HG03175 (cell line): ENCODE results near the gene CFAP68.
A peak's percentile ranks its signal among the peaks of the same experiment; 100 is the strongest.
"Not testable (repeated sequence)": the region's sequence is repeated elsewhere in the genome, so short reads cannot be mapped to it uniquely, and the experiment has no call there.

ENCODE experiments used
- ATAC-seq: cut with Tn5 transposase; IDR thresholded peaks from one replicate; pipeline ENCODE4 v1.9.1; 2021; ENCODE audit warnings: mild to moderate bottlenecking, moderate library complexity; ENCODE audit not compliant: unreplicated experiment

The CFAP68 gene

DNA sequence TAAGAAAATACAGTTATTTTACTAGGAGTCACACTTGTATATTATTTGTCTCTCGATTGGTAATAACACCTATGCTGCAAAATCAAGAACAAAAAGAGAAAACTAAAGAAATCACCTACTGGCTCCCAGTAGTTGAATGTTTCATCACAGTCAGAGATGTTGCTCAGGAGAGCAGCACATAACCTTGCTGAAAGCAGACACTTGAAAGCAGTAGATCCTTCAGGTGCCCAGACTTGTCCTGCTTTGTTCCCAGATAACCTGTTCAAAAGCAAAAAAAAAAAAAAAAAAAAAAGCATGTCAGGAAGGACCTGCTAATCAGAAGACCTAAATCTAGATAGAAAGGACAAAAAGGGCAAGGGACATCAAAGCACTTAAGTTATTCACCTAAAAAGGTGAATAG lies 9.2 kb upstream of the CFAP68 start:
- ATAC-seq: no peak

DNA sequence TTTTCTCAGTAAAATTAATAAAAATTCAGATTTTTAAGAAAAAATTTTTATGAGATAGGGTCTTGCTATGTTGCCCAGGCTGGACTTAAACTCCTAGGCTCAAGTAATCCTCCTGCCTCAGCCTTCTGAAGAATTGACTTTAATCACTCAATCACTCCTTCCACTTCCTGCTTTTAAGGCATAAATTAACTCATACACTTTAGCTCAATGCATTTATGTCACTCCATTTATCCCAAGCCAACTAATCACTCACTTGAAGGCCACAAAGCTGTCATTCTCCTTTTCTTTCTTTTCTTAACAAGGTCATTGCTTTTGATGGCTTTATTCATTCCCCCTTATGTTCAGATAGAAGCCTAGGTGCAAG lies 8.8 kb upstream of the CFAP68 start:
- ATAC-seq: peak; percentile 11

DNA sequence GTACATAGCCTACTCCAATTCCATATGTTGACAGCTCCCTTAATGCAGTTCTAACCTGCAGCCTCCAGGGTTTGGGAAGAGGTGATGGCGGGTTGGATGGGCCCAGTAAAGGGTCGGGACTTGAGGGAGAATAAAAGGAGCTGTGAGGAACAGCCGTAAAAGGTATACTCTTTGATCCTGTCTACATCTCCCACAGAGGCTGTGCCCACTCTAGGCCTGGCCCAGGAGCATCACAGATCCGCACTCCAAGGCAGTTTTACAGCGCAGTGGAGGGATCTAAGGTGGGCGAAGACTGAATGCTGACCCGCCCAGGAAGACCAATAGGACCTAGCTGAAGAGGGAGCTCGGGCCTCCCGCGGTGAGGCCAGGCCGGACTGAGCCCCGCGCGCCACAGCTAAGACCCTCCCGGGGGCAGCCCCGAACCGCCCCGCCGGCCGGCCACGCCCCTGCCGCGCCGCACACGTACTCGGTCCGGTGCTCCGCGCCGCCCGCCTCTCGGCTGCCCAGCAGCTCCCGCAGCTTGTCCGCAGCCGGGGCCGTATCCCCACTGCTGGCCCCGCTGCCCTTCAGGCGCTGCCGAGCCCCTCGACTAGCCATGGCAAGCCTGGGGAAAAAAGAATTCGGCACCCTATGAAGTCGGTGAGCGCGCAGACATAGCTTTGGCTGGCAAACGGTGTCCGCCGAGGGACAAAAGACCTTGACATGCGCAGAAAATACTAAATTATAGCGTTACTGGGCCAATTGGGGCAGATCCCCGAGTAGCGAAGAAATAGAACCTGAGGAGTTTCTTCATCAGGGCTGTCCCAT lies 8.3 kb upstream of the CFAP68 start, which contains the start of gene ALG9:
Gene ALG9, minus strand, starts transcription at position 696 of the 807 bp plus-strand sequence. Its CDS starts 99 bp downstream, at position 597.
- ATAC-seq: peak; percentile 88

DNA sequence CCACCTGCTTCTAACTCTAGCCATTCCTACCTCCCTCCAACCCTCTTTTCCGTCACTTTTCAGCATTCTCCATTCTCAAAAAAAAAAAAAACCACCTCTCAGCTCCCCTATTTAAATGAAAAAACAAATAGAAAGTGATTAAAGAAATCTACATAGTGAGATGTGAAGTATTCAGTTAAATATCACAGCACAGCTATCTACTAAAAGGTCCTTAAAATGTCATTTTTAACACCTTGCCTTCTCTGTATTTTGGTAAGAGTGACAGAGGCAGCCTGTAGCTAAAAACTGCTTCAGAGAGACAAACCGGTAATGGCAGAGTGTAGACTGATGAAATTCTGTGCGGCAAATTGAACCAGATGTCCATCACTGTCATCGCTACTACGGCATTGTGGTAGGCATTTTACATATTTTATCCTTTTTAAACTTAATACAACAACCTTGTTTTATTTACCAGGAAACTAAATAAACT lies 7.6 kb upstream of the CFAP68 start:
- no peak for ATAC-seq

DNA sequence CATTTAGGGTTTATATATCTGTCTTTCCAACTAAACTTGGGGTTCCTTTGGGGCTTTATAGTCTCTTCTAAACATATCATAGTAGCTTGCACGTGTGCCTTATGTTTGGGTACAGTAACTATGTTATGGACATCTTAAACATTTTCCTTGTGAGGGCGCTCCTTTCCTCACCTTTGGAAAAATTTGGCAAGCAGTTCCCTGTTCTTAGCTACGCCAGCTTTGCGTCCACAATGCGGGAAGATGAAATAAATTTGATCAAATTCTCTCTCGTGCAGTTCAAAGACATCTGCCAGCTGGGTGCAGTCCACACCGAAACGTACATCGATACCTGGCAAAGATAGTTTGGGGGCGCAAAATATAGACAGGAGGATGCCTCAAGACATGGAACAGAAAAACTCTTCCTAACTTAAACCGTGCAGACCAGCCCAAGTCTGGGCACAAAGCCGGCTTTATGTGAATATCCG lies 924 bp upstream of the CFAP68 start:
- peak; percentile 2 for ATAC-seq

DNA sequence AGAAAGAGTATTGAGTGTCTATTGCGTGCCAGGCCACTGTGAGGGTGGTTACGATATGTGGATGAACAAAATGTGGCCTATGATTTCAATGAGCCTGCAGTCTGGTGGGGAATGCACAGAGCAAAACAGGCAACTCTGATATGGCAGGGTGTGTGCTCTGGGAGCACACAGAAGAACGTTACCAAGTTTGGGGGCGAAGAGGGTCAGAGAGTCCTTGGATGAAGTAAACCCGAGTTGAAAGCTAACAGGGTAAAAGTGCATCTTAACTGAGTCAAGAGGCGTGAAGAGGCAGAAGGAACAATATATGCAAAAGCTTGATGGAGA lies 258 bp downstream of the CFAP68 start:
- peak; percentile 4 for ATAC-seq

DNA sequence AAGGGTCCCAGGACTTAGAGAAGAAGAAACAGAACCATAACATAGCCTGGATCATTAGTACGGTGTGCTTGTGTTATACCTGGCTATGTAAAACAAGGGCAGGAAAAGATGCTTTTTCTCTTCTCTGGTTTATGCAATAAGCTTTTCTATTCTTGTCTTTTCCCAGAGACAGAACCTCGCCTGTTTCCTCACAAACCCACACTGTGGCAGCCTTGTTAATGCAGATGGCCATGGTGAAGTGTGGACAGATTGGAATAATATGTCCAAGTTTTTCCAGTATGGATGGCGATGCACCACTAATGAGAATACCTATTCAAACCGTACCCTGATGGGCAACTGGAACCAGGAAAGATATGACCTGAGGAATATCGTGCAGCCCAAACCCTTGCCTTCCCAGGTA lies 2.9 kb downstream of the CFAP68 start:
- no peak for ATAC-seq

DNA sequence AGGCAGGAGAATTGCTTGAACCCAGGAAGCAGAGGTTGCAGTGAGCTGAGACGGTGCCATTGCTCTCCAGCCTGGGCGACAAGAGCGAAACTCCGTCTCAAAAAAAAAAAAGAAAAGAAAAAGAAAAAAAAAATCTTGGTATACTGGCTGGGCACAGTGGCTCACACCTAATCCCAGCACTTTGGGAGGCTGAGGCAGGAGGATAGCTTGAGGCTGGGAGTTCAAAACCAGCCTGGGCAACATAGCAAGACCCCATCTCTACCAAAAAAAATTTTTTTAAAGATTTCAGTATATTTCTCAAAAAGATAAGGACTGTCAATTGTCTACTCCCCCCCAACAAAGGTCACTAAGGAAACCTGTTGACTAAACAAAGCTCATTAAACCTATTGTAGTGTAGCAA lies 5.7 kb downstream of the CFAP68 start:
- ATAC-seq: not testable (repeated sequence)

DNA sequence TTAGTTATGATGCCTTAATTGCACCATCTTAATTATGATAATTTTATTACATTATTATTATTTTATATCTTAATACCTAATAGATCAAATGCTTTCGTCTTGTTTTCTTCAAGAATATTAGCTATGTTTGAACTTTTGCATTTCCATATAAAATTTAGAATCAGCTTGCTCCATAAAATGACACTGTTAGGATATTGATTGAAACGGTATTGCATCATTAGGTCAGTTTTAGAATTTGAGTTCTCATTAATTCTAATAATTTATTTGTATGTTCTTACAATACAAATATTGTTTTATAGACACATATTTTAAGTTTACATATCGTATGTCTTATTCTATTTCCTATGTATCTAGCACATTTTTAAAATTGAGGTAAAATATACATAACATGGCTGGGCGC lies 6.7 kb downstream of the CFAP68 start:
- no peak for ATAC-seq

DNA sequence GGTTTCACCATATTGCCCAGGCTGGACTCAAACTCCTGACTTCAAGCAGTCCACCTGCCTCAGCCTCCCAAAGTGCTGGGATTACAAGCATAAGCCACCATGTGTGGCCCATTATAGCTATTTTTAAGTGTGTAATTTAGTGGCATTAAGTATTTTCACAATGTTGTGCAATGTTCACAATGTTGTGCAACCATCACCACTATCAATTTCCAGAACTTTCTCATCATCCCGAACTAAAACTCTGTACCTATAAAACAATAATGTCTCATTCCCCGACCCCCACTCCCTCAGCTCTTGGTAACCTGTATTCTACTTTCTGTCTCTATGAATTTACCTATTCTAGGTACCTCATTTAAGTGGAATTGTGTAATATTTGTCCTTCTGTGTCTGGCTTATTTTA lies 7.5 kb downstream of the CFAP68 start:
- ATAC-seq: no peak

DNA sequence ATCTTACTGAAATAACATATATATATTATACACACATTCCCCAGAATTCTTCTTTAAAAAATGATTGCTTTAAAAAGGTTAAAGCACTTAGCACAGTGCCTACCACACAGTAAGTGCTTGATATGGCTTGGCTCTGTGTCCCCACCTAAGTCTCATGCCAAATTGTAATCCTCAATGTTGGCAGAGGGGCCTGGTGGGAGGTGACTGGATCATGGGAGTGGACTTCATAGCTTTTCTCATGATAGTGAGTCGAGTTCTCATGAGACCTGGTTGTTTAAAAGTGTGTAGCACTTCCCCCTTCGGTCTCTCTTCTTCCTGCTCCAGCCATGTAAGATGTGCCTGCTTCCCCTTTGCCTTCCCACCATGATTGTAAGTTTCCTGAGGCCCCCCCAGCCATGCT lies 26.1 kb downstream of the CFAP68 start:
- ATAC-seq: no peak

DNA sequence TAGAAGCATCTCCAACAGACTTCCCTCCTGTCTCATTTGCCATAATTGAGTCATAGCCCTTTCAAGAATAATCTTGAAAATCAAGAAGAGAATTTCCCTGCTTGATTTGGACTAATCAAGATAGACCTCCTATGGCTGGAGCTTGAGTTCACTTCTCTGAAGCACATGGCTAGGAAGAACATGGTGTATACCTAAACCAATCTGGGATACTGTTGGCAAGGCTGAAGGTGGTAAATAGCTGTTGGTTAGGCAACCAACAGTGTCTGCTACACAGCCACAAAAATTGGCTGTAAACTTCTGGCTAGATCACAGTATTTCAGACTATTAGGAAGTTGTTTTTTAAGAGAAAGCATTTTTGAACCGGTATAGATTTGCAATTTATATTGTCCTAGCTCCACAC lies 27.3 kb downstream of the CFAP68 start:
- ATAC-seq: no peak

DNA sequence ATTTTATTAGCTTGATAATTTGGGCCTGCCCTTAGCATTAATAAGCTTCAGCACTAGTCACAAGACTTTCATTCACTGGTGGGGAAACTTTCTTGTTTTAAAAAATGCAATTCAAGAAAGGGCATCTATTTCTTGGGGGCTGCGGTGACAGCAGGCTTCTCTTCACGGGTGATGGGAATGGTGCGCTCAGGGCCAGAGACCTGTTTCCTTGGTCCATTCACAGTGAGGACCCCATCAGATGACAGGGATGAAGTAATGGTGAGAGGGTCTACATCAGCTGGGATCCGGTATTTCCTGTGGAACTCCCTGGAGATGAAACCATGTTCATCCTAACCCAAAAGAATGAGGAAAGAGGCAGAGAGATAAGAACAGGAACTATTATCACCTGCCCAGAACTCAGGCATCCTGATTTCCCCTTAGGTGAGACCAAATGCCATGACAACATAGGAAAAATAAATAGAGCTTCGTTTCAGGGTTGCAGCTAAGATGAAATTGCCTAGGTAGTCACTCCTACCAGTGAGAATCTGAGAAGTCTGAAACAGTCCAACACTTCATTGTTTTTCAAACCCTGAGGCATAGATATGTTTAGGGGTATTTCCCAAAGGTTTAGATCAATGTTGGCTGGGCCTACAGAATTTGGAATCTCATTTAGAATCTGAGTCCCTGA lies 29.4 kb downstream of the CFAP68 start:
- ATAC-seq: no peak

DNA sequence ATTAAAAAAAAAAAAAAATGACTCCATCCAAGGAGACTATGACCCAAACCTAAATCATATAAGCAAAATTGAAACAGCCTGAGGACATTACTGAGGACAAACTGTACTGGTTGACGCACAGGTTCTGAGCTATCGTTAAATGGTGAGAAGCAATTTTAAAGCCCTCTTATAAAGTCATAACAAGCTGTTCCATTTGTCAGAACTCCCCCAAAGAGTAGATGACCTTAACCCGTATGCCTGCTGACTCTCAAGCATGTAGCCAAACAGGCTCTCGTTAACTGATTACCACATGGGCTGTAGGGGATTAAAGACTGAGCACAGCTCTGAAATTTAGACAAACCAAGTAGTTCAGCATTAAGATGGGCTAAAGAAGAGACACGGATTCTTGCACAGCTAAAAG lies 30.0 kb downstream of the CFAP68 start:
- no peak for ATAC-seq

DNA sequence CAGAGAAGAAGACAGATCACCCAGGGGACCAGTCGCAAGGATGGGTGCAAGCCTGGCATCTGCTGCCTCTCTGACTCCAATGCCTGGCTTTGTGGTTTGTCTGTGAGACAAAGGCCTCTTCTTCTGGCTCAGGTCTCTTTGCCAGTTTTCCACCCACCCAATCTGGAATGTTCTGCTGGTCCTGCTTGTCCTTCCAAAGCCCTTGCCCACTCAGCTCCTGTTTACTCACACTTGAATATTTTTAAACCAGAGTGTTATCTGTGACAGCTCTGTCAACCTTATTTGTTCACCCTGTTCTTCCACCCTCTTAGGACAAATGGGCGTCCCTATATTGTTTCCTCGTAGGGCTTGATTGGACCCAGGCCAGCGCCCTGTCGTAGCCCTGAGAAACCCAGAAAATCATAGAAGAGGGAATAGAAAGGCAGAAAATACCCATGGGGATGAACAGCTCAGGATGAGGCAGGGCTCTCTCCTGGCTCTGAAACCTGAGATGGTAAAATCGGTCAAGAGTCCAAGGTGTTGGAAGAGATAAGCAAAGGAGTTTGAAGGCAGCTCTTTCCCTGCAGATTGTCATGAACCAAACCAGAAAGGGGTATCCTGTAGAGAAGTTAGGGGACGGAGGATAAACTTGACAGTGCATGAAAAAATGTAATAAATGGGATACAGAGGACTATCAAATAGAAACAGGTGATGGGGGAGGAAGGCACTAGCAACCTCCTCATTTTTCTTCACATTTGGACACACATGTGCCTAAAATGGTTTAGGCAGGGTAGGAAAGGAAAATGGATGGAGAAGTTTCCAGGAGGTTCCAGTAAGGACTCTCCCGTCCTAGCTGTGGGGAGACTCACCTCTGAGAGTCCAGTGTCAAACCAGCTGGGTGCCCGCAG lies 31.6 kb downstream of the CFAP68 start:
- ATAC-seq: no peak

DNA sequence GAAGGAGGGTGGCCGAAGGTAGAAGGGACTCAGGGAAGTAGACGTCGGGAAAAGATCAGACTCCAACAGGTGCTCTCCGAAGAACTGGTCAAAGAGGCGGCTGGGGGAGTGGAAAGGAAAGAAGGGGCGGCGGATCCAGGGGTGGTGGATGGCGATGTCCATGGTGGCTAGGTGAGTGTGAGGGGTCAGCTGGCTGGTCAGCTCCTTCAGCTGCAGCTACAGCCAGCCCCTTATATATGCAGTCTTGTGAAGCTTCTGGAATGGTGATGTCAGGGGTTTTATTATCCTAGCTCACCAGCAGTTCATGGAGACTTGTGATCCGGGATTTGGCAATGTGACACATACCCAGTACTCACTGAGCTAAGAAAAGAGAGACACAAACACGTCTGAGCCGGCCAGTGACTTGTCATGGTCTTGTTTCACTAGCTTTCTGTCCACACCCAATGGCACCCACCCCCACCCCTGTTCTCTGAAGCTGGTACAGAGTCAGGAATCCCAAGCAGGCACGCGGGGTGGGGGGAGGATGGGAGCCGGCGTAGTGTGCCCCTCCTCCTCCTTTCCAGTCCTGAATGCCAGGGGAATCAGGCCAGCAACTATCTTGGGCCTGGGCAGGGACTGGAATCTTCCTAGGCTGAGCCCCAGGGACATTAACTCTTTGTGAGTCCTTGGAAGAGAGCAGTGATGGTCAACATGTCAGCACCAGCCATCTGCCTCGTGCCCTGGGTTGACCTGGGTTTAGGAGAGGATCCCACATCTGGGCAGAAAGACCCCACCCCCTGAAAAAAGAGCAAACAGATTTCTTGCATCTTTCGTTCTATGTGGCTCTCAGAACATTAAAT lies 32.4 kb downstream of the CFAP68 start, which contains the start of gene CRYAB:
Gene CRYAB, minus strand, starts transcription at position 208 of the 839 bp plus-strand sequence. Its CDS starts 46 bp downstream, at position 162.
- ATAC-seq: no peak

DNA sequence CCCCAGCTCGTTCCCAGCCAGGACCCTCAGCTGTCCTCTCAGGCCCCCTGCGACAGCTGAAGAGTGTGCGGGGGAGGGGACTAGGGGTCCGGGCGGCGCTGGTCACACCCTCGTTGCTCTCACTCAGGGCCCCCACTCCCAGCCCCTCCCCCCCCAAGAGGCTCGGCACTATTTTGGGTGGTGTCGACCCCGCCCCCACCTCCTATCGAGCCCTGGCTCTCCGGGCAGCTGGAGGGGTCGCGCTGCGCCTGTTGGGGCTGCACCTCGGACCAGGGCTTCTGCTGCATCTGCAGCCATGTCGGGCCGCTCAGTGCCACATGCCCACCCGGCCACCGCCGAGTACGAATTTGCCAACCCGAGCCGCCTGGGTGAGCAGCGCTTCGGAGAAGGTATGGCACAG lies 33.2 kb downstream of the CFAP68 start, which contains the start of gene HSPB2:
Gene HSPB2, plus strand, starts transcription at position 200 of the 400 bp plus-strand sequence. Its CDS starts 96 bp downstream, at position 296.
- no peak for ATAC-seq

DNA sequence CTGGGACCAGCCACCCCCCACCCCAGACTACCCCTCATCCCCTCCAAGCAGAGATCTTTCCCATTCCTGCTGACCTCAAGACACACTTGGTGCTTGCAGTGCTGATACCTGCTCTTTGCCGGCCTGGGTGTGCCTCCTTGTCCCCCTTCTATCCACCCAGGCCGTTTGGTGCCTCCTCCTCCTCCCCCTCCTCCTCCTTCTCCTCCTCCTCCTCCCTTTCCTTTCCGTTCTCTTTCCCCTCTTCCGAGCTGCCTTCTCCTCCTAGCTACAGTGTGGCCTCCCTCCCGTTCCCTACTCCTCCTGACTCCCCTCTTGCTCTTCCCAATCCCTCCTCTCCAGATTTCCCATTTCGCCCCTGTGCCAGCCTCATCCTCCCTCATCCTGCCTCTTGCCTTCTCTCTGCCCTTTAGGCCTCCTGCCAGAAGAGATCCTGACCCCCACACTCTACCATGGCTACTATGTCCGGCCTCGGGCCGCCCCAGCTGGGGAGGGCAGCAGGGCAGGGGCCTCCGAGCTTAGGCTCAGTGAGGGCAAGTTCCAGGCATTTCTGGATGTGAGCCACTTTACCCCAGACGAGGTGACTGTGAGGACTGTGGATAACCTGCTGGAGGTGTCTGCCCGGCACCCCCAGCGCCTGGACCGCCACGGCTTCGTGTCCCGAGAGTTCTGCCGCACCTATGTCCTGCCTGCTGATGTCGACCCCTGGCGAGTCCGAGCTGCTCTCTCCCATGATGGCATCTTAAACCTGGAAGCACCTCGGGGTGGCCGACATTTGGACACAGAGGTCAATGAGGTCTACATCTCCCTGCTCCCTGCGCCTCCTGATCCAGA lies 33.9 kb downstream of the CFAP68 start:
- no peak for ATAC-seq

DNA sequence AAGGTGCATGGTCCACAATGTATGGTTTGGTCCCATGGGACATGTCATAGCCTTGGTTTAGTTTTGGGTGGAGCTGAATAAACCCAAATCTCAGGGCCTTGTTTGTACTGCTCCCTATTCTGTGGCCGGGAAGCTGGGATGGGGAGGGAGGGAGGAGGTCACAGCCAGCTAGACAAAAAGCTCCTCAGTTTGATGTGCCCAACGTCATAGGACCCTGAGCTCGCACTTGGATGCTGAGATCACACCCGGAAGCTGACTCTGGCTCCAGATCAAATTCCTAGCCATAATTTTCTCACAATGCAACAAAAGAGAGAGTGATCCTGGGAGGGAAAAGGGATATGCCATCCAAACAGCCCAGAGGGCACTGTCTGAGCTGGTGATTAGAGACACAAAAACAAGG lies 34.7 kb downstream of the CFAP68 start:
- no peak for ATAC-seq
